Endothelial cell of umbilical vein (primary cell): ENCODE measurements around the gene NAA11. TPM values are rescaled to one million over a fixed set of nuclear protein-coding genes. Genes with fewer than 3 reads are reported as not detected.

Experiments
- BruUV-seq: library from RNA; stranded (reverse); fragments of 400-500 nt; replicated peaks from 2 replicates; lab custom pipeline; 2021; lab: Mats Ljungman, UMichigan
- CTCF ChIA-PET: fragments of 300-600, 350-600 bp; sonication (Branson Sonifier 250); formaldehyde crosslinking; loops from one replicate; lab custom pipeline; 2021; ENCODE audit warnings: antibody characterized with exemption, inconsistent platforms; lab: Charles Lee
- POLR2A ChIA-PET: fragments of 300-600, 350-600 bp; sonication (Branson Sonifier 250); formaldehyde crosslinking; loops from one replicate; lab custom pipeline; 2021; ENCODE audit warnings: antibody characterized with exemption, inconsistent platforms; lab: Charles Lee
- DNase-seq: peaks from one replicate; pipeline ENCODE4 v3.0.0-alpha.2; 2011; ENCODE audit warnings: low read depth, low spot score
- FAIRE-seq: peaks from 2 replicates; lab custom pipeline; 2011; peaks lifted over from hg19 to GRCh38; lab: Jason Lieb, UNC
- H2AFZ ChIP-seq: 2 replicates; pipeline ENCODE4 v1.6.0; 2012; ENCODE audit warnings: low read depth, low read length, control low read depth, inconsistent platforms
- H3K27ac ChIP-seq: 2 replicates; pipeline ENCODE4 v1.5.1; 2011; ENCODE audit warnings: low read depth, mild to moderate bottlenecking, control low read depth, low read length, moderate library complexity; ENCODE audit not compliant: insufficient read depth
- H3K27me3 ChIP-seq, 2 experiments: 2 replicates each; pipeline versions ENCODE4 v1.6.0 to v1.6.1; 2011; ENCODE audit warnings: low read length in 2 of 2, mixed read lengths in 1 of 2; ENCODE audit not compliant: control insufficient read depth in 2 of 2, insufficient read depth in 2 of 2
- H3K36me3 ChIP-seq, 2 experiments: 2 replicates in 1 of 2; 3 replicates in 1 of 2; pipeline ENCODE4 v1.5.1; 2011; ENCODE audit warnings: low read length in 2 of 2, mild to moderate bottlenecking in 1 of 2, moderate library complexity in 1 of 2; ENCODE audit not compliant: control insufficient read depth in 2 of 2, insufficient read depth in 2 of 2; ENCODE audit errors: extremely low read depth in 1 of 2
- H3K4me1 ChIP-seq: 3 replicates; pipeline ENCODE4 v1.5.1; 2011; ENCODE audit warnings: mild to moderate bottlenecking, low read length; ENCODE audit not compliant: control insufficient read depth, insufficient read depth; ENCODE audit errors: extremely low read depth
- H3K4me2 ChIP-seq: 2 replicates; pipeline ENCODE4 v1.6.1; 2011; ENCODE audit warnings: low read length, control low read depth, mixed read lengths; ENCODE audit not compliant: insufficient read depth
- H3K4me3 ChIP-seq, 3 experiments: fragments of 200-600 bp in 1 of 3; sonication (generic), shearing (Covaris generic) in 1 of 3; replicated peaks in 1 of 3; 2 replicates each; pipeline ENCODE4 v1.5.1; 2011 to 2016; ENCODE audit warnings: control low read depth in 3 of 3, low read length in 3 of 3, mild to moderate bottlenecking in 2 of 3, inconsistent platforms in 1 of 3, low read depth in 1 of 3, moderate library complexity in 1 of 3; ENCODE audit not compliant: insufficient read depth in 1 of 3
- H3K79me2 ChIP-seq: 2 replicates; pipeline ENCODE4 v1.6.0; 2012; ENCODE audit warnings: low read length, inconsistent platforms; ENCODE audit not compliant: control insufficient read depth, insufficient read depth
- H3K9ac ChIP-seq: replicated peaks from 2 replicates; pipeline ENCODE3; 2011; ENCODE audit warnings: low read length, control low read depth; ENCODE audit not compliant: insufficient read depth; ENCODE audit errors: extremely low read depth
- H3K9me1 ChIP-seq: replicated peaks from 3 replicates; pipeline ENCODE4 v1.6.0; 2011; ENCODE audit warnings: mild to moderate bottlenecking, low read length; ENCODE audit not compliant: control insufficient read depth, insufficient read depth; ENCODE audit errors: extremely low read depth
- H3K9me3 ChIP-seq: replicated peaks from 2 replicates; pipeline ENCODE4 v1.5.1; 2012; ENCODE audit warnings: low read length, inconsistent platforms; ENCODE audit not compliant: control insufficient read depth, insufficient read depth
- H4K20me1 ChIP-seq: replicated peaks from 2 replicates; pipeline ENCODE3; 2011; ENCODE audit warnings: mild to moderate bottlenecking, low read length; ENCODE audit not compliant: control insufficient read depth, insufficient read depth; ENCODE audit errors: extremely low read depth
- EZH2 ChIP-seq: IDR thresholded peaks from 2 replicates; pipeline ENCODE4 v1.6.1; 2012; ENCODE audit warnings: borderline replicate concordance, low read depth, mild to moderate bottlenecking, moderate library complexity, low read length, inconsistent platforms; ENCODE audit not compliant: severe bottlenecking
- FOS ChIP-seq: IDR thresholded peaks from 2 replicates; pipeline ENCODE4 v1.6.1; 2011; ENCODE audit warnings: mild to moderate bottlenecking, low read length, moderate library complexity, borderline replicate concordance; ENCODE audit not compliant: insufficient read depth
- GATA2 ChIP-seq: IDR thresholded peaks from 2 replicates; pipeline ENCODE4 v1.7.0; 2011; ENCODE audit warnings: low read depth, mild to moderate bottlenecking, moderate library complexity, mixed read lengths, low read length; ENCODE audit not compliant: insufficient read length, insufficient read depth
- JUN ChIP-seq: IDR thresholded peaks from 2 replicates; pipeline ENCODE4 v1.6.1; 2011; ENCODE audit warnings: borderline replicate concordance, low read depth; ENCODE audit not compliant: insufficient read length, insufficient read depth
- MYC ChIP-seq: IDR thresholded peaks from one replicate; pipeline ENCODE4 v1.6.1; 2011; ENCODE audit warnings: mild to moderate bottlenecking, low read depth, low read length
- POLR2A ChIP-seq: IDR thresholded peaks from 2 replicates; pipeline ENCODE4 v1.6.1; 2012; ENCODE audit warnings: low read depth, mild to moderate bottlenecking, control low read depth, low read length
- POLR2AphosphoS5 ChIP-seq: IDR thresholded peaks from 2 replicates; pipeline ENCODE4 v1.6.1; 2012; ENCODE audit warnings: low read depth, mild to moderate bottlenecking, control low read depth, low read length, moderate library complexity; ENCODE audit not compliant: insufficient read depth
- dilution Hi-C: fragments of 300-500 bp; cut with MboI; formaldehyde crosslinking; loops from one replicate; pipeline ENCODE4 v1.15.0; 2019; ENCODE audit warnings: low sequenced_read_pairs; ENCODE audit not compliant: extremely low pct_ligation_motif_present
- intact Hi-C: fragments of 100-400 bp; cut with micrococcal nuclease; formaldehyde crosslinking; loops from one replicate; pipeline ENCODE4 v1.10.0; 2022
- polyA plus RNA-seq, 4 experiments: library from polyadenylated mRNA; depleted of rRNA in 3 of 4; stranded (reverse) in 3 of 4; unstranded in 1 of 4; fragments of >200 nt; gene quantifications; 2 replicates each; pipeline versions ENCODE4 v1.2.1 to v1.2.3, GENCODE V29; 2011 to 2012; ENCODE audit warnings: missing spikeins in 1 of 4
- total RNA-seq: library from RNA; stranded (reverse); gene quantifications from 2 replicates; pipeline ENCODE4 v1.2.3, GENCODE V29; 2021
- TF ChIP-seq, protein P1 (sequence below), 2 donors: IDR thresholded peaks; 1 replicate in 1 of 2; 2 replicates in 1 of 2; pipeline ENCODE4 v1.5.1; 2011; ENCODE audit warnings: low read length in 2 of 2, mild to moderate bottlenecking in 2 of 2, moderate library complexity in 2 of 2, control low read depth in 1 of 2, inconsistent platforms in 1 of 2, low read depth in 1 of 2; ENCODE audit not compliant: insufficient read depth in 1 of 2; ENCODE audit errors: extremely low read depth in 1 of 2
- TF ChIP-seq, protein P2 (sequence below): IDR thresholded peaks from 2 replicates; pipeline ENCODE4 v1.6.1; 2011; ENCODE audit not compliant: insufficient read depth, insufficient read length

The NAA11 gene
- total and polyA plus RNA-seq, 2 donors (not counting 3 experiments of a cell fraction or from before 2014, with no cell fraction given), result not detected

DNA sequence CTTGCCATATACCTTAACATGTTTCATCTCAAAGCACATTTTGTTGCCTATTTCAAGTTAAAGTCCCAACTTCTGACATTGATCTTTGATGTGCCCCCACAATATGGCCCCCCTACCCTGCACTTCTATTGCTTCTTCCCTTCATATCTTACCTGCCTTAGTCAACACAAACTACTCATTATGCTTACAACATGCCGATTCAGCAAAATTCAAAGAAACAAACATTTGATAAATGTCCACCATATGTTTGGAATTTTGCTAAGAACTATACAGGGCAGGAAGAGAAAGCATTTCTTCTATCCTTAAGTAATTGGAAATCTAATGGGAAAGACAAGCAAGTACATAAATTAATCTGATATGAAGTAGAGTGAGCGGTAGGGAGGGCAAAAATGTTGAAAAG lies 25.6 kb downstream of the NAA11 start:
- ChIA-PET POLR2A (no interaction called here), CTCF (no interaction called here)
- BruUV-seq, result no TSS peak
- Histone ChIP-seq H4K20me1 (no peaks in the 10 kb centered on the region), H3K4me3 (no peak overlapping the region), H3K4me1 (no peaks in the 10 kb centered on the region), H2AFZ (no peak overlapping the region), H3K27me3 (no peaks in the 10 kb centered on the region), H3K79me2 (no peaks in the 10 kb centered on the region), H3K27ac (no peak overlapping the region), H3K4me2 (no peak overlapping the region), H3K9me3 (no peaks in the 10 kb centered on the region), H3K36me3 (no peaks in the 10 kb centered on the region), H3K9ac (no peak overlapping the region), H3K9me1 (no peaks in the 10 kb centered on the region)
- intact Hi-C loops, result no loop called here
- dilution Hi-C loops, result no loop called here
- DNase-seq (no peak), FAIRE-seq (no peak)
- no peak for TF ChIP-seq POLR2AphosphoS5
- TF ChIP-seq GATA2, result no peak
- TF ChIP-seq FOS, result no peak
- no peak for TF ChIP-seq POLR2A
- TF ChIP-seq, protein P1, sequence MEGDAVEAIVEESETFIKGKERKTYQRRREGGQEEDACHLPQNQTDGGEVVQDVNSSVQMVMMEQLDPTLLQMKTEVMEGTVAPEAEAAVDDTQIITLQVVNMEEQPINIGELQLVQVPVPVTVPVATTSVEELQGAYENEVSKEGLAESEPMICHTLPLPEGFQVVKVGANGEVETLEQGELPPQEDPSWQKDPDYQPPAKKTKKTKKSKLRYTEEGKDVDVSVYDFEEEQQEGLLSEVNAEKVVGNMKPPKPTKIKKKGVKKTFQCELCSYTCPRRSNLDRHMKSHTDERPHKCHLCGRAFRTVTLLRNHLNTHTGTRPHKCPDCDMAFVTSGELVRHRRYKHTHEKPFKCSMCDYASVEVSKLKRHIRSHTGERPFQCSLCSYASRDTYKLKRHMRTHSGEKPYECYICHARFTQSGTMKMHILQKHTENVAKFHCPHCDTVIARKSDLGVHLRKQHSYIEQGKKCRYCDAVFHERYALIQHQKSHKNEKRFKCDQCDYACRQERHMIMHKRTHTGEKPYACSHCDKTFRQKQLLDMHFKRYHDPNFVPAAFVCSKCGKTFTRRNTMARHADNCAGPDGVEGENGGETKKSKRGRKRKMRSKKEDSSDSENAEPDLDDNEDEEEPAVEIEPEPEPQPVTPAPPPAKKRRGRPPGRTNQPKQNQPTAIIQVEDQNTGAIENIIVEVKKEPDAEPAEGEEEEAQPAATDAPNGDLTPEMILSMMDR (IDR thresholded peaks at IDR 0.05; ENCODE audit: extremely low read depth in 1 of 2, insufficient read depth in 1 of 2, low read depth in 1 of 2, low read length in 2 of 2), result no peak
- TF ChIP-seq JUN, result no peak
- TF ChIP-seq EZH2, result no peak
- TF ChIP-seq MYC, result no peak
- TF ChIP-seq, protein P2, sequence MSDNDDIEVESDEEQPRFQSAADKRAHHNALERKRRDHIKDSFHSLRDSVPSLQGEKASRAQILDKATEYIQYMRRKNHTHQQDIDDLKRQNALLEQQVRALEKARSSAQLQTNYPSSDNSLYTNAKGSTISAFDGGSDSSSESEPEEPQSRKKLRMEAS, result no peak
